ENCODE results near the gene ZBTB34.

DNA sequence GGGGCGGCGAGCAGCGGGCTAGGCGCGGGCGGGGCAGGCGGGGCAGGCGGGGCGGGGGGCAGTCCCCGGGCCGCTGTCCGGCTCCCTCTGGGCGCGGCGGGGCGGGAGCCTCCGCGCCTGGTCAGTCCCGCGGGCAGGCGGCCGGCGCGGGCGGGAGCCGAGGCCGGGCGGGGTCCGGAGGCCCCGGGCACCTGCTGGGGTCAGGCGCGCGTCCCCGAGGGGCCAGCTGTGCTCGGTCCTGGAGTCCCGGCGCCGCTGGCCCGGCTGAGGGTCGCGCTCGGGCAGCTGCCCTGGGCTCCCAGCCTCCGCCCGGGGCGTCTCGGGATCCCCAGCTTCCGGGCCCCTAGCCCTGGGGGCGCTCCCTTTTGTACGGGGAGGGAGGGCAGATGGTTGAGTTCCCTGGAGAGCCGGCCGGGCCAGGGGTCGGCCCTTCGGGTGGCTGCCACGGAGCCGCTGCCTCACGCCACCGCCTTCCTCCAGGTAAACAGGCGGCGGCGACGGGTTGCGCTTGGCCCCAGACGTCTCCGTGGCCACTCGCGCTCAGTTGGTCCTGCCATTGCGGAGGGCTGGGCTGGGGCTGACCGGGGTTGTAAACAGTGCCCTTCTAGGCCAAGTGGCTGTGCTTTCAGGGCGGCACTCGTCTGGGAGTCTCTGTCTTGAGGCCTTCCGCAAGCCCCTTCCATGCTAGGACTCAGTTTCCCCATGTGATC is 473 bp downstream of the ZBTB34 start:
- TF ChIP-seq, protein P1, sequence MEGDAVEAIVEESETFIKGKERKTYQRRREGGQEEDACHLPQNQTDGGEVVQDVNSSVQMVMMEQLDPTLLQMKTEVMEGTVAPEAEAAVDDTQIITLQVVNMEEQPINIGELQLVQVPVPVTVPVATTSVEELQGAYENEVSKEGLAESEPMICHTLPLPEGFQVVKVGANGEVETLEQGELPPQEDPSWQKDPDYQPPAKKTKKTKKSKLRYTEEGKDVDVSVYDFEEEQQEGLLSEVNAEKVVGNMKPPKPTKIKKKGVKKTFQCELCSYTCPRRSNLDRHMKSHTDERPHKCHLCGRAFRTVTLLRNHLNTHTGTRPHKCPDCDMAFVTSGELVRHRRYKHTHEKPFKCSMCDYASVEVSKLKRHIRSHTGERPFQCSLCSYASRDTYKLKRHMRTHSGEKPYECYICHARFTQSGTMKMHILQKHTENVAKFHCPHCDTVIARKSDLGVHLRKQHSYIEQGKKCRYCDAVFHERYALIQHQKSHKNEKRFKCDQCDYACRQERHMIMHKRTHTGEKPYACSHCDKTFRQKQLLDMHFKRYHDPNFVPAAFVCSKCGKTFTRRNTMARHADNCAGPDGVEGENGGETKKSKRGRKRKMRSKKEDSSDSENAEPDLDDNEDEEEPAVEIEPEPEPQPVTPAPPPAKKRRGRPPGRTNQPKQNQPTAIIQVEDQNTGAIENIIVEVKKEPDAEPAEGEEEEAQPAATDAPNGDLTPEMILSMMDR (conservative IDR thresholded peaks at IDR 0.05; ENCODE audit: low read depth, low read length), result no peak
- TF ChIP-seq EZH2phosphoT487 (IDR thresholded peaks at IDR 0.05; ENCODE audit: borderline replicate concordance, low read length) (no peak), EZH2 (IDR thresholded peaks at IDR 0.05; ENCODE audit: low read length, unreplicated experiment) (no peak)

Measured in PC-3 (cell line).